SK-N-SH (cell line): ENCODE results near the gene ZNF469. TPM values are rescaled to one million over a fixed set of nuclear protein-coding genes. Genes with fewer than 3 reads are reported as not detected.

Source experiments
- CTCF ChIA-PET: fragments of 300-600, 350-600 bp; formaldehyde crosslinking; extraction: SDS; loops from one replicate; lab custom pipeline; 2021; lab: Yijun Ruan, JAX
- POLR2A ChIA-PET: fragments of 350-600 bp; sonication (Branson Sonifier 250); formaldehyde crosslinking; extraction: SDS; loops from one replicate; lab custom pipeline; 2020; ENCODE audit warnings: antibody characterized with exemption, inconsistent platforms; lab: Yijun Ruan, JAX
- DNase-seq: peaks from one replicate; pipeline ENCODE4 v3.0.0; 2012
- H2AFZ ChIP-seq: fragments of 200-600 bp; sonication (generic); 2 replicates; pipeline ENCODE4 v1.8.1; 2016; ENCODE audit warnings: antibody characterized with exemption, mild to moderate bottlenecking, low read depth
- H3F3A ChIP-seq: fragments of 200-600 bp; sonication (generic); replicated peaks from 2 replicates; pipeline ENCODE3; 2016; ENCODE audit warnings: antibody characterized with exemption, mild to moderate bottlenecking; ENCODE audit not compliant: insufficient read depth
- H3K27ac ChIP-seq, 2 experiments: fragments of 200-500 bp in 1 of 2; fragments of 200-600 bp in 1 of 2; sonication (Bioruptor generic) in 1 of 2; sonication (generic), shearing (Covaris generic) in 1 of 2; 2 replicates each; pipeline versions ENCODE4 v1.5.1 to v1.6.1; 2014 to 2016; ENCODE audit warnings: low read depth in 2 of 2, inconsistent platforms in 1 of 2, low read length in 1 of 2, mild to moderate bottlenecking in 1 of 2, mixed read lengths in 1 of 2
- H3K27me3 ChIP-seq: fragments of 200-600 bp; sonication (generic), shearing (Covaris generic); 2 replicates; pipeline ENCODE4 v1.6.1; 2016; ENCODE audit warnings: mixed run types; ENCODE audit not compliant: insufficient read depth
- H3K36me3 ChIP-seq, 2 experiments: fragments of 200-500 bp in 1 of 2; fragments of 200-600 bp in 1 of 2; sonication (Bioruptor generic) in 1 of 2; sonication (generic) in 1 of 2; replicated peaks in 1 of 2; 2 replicates each; pipeline versions ENCODE3 to v1.5.1; 2014 to 2016; ENCODE audit warnings: low read length in 1 of 2, mild to moderate bottlenecking in 1 of 2; ENCODE audit not compliant: insufficient read depth in 2 of 2, control insufficient read depth in 1 of 2
- H3K4me1 ChIP-seq, 2 experiments: fragments of 200-500 bp in 1 of 2; fragments of 200-600 bp in 1 of 2; sonication (Bioruptor generic) in 1 of 2; sonication (generic), shearing (Covaris generic) in 1 of 2; 2 replicates each; pipeline versions ENCODE4 v1.5.1 to v1.6.1; 2014 to 2016; ENCODE audit warnings: low read depth in 1 of 2, low read length in 1 of 2, mixed run types in 1 of 2; ENCODE audit not compliant: insufficient read depth in 2 of 2, control insufficient read depth in 1 of 2
- H3K4me2 ChIP-seq: fragments of 200-600 bp; sonication (generic), shearing (Covaris generic); 2 replicates; pipeline ENCODE4 v1.6.1; 2017; ENCODE audit warnings: mixed run types
- H3K4me3 ChIP-seq, 2 experiments: fragments of 200-500 bp in 1 of 2; fragments of 200-600 bp in 1 of 2; sonication (Bioruptor generic) in 1 of 2; sonication (generic), shearing (Covaris generic) in 1 of 2; 2 replicates each; pipeline versions ENCODE4 v1.5.1 to v1.8.1; 2014 to 2016; ENCODE audit warnings: low read depth in 2 of 2, inconsistent platforms in 1 of 2, low read length in 1 of 2, mild to moderate bottlenecking in 1 of 2, mixed read lengths in 1 of 2, moderate library complexity in 1 of 2
- H3K79me2 ChIP-seq: fragments of 200-600 bp; sonication (generic); 2 replicates; pipeline ENCODE4 v1.8.1; 2017; ENCODE audit warnings: mild to moderate bottlenecking; ENCODE audit not compliant: insufficient read depth
- H3K9ac ChIP-seq: fragments of 200-600 bp; sonication (generic); 2 replicates; pipeline ENCODE4 v1.6.1; 2017; ENCODE audit warnings: mixed run types
- H3K9me2 ChIP-seq: fragments of 200-600 bp; sonication (generic); 2 replicates; pipeline ENCODE4 v1.6.1; 2017; ENCODE audit warnings: mixed run types
- H3K9me3 ChIP-seq: fragments of 200-600 bp; sonication (generic); 2 replicates; pipeline ENCODE4 v1.6.1; 2017; ENCODE audit warnings: mixed run types, mild to moderate bottlenecking, moderate library complexity
- H4K20me1 ChIP-seq: fragments of 200-600 bp; sonication (generic); 2 replicates; pipeline ENCODE4 v1.6.1; 2017; ENCODE audit warnings: mild to moderate bottlenecking, mixed run types; ENCODE audit not compliant: insufficient read depth
- CTCF ChIP-seq: fragments of 200-600 bp; sonication (generic); IDR thresholded peaks from 2 replicates; pipeline ENCODE4 v1.6.1; 2017; ENCODE audit warnings: antibody characterized with exemption, mild to moderate bottlenecking, moderate library complexity
- ELF1 ChIP-seq: IDR thresholded peaks from 2 replicates; pipeline ENCODE4 v1.4.0; 2012
- FOSL2 ChIP-seq: IDR thresholded peaks from 2 replicates; pipeline ENCODE4 v1.4.0; 2012; ENCODE audit warnings: low read depth, mild to moderate bottlenecking, moderate library complexity, borderline replicate concordance
- FOXJ3 ChIP-seq: sonication (generic); formaldehyde crosslinking; IDR thresholded peaks from 2 replicates; pipeline ENCODE4 v1.5.1; 2020; ENCODE audit warnings: mild to moderate bottlenecking, missing genetic modification reagents
- FOXM1 ChIP-seq: IDR thresholded peaks from 2 replicates; pipeline ENCODE4 v1.4.0; 2012; ENCODE audit warnings: low read depth, mild to moderate bottlenecking
- MAX ChIP-seq: IDR thresholded peaks from 2 replicates; pipeline ENCODE4 v1.4.0; 2012; ENCODE audit warnings: low read depth
- NFIC ChIP-seq: IDR thresholded peaks from 2 replicates; pipeline ENCODE4 v1.4.0; 2012; ENCODE audit warnings: borderline replicate concordance
- PBX3 ChIP-seq: IDR thresholded peaks from 2 replicates; pipeline ENCODE4; 2012
- POLR2AphosphoS5 ChIP-seq: IDR thresholded peaks from 2 replicates; pipeline ENCODE4 v1.6.1; 2012; ENCODE audit warnings: low read depth, low read length
- RXRA ChIP-seq: IDR thresholded peaks from 2 replicates; pipeline ENCODE4 v1.4.0; 2012; ENCODE audit warnings: low read depth, mild to moderate bottlenecking, borderline replicate concordance
- SIN3A ChIP-seq: IDR thresholded peaks from 2 replicates; pipeline ENCODE4 v1.6.1; 2012; ENCODE audit warnings: low read depth, mild to moderate bottlenecking, low read length, moderate library complexity, borderline replicate concordance
- TEAD4 ChIP-seq: IDR thresholded peaks from 2 replicates; pipeline ENCODE4 v1.4.0; 2012; ENCODE audit warnings: mild to moderate bottlenecking, borderline replicate concordance; ENCODE audit not compliant: insufficient read depth
- USF2 ChIP-seq: fragments of 150-350 bp; IDR thresholded peaks from 2 replicates; pipeline ENCODE4 v1.6.1; 2017; ENCODE audit warnings: antibody characterized with exemption, low read length, low read depth, borderline replicate concordance
- WGBS: methylation state at CpG from one replicate; pipeline ENCODE4 v1.1.6; 2017; ENCODE audit warnings: low lambda C conversion rate; 5-methylcytosine and 5-hydroxymethylcytosine counted together
- polyA plus RNA-seq, 3 experiments: library from polyadenylated mRNA; depleted of rRNA; stranded (reverse); fragments of >200 nt; gene quantifications; 2 replicates each; pipeline ENCODE4 v1.2.3, GENCODE V29; 2012

ZNF469 gene
- polyA plus RNA-seq, 1 of the 3 experiments (the other 2 are of a cell fraction), result 0.56 TPM

- no peak for TF ChIP-seq FOSL2
- TF ChIP-seq MAX, result no peak
- TF ChIP-seq USF2, result no peak
- TF ChIP-seq CTCF, result no peak
- TF ChIP-seq POLR2AphosphoS5, result no peak
- TF ChIP-seq NFIC, result no peak
- no peak for TF ChIP-seq FOXM1
Observed at GRCh38 chr16:88430185-88430523, 47.4 kb downstream of the ZNF469 start (continued).

GRCh38 chr16:88430524-88431446 is 48.0 kb downstream of the ZNF469 start:
- peaks cover 0 to 3% of the 10 kb centered on the region in 2 experiments; a peak in 1 of 4 replicates for H3K4me1 ChIP-seq
- 96% methylated on average over 56 of the region's 80 CpGs for WGBS
- no peak for DNase-seq
- H3K79me2 ChIP-seq, result no peaks in the 10 kb centered on the region
- no peak overlapping the region for H2AFZ ChIP-seq
- no peak overlapping the region for H3K4me2 ChIP-seq
- no peak for TF ChIP-seq PBX3
- TF ChIP-seq POLR2AphosphoS5, result no peak
- no peak for TF ChIP-seq RXRA
- TF ChIP-seq FOSL2, result no peak
- no peak for TF ChIP-seq MAX
- no peak for TF ChIP-seq TEAD4
- TF ChIP-seq SIN3A, result no peak
- TF ChIP-seq ELF1, result no peak
- no peak for TF ChIP-seq FOXJ3
- H4K20me1 ChIP-seq, result no peaks in the 10 kb centered on the region
- H3K9me2 ChIP-seq, result no peaks in the 10 kb centered on the region
- H3K9me3 ChIP-seq, result no peaks in the 10 kb centered on the region
- H3F3A ChIP-seq, result no peaks in the 10 kb centered on the region
- no peak overlapping the region for H3K27ac ChIP-seq
- no peaks in the 10 kb centered on the region for H3K36me3 ChIP-seq
- POLR2A ChIA-PET, result no interaction called here
- no peak overlapping the region for H3K4me3 ChIP-seq
- no peak overlapping the region for H3K9ac ChIP-seq
- CTCF ChIA-PET, result no interaction called here
- no peaks in the 10 kb centered on the region for H3K27me3 ChIP-seq
